SK-N-SH (cell line): ENCODE measurements around the gene FMN1. TPM values are rescaled to one million over a fixed set of nuclear protein-coding genes. Genes with fewer than 3 reads are reported as not detected.
A peak's percentile ranks its signal among the peaks of the same experiment; 100 is the strongest.

Experiments used
- CTCF ChIA-PET: fragments of 300-600, 350-600 bp; formaldehyde crosslinking; extraction: SDS; loops from one replicate; lab custom pipeline; 2021; lab: Yijun Ruan, JAX
- POLR2A ChIA-PET: fragments of 350-600 bp; sonication (Branson Sonifier 250); formaldehyde crosslinking; extraction: SDS; loops from one replicate; lab custom pipeline; 2020; ENCODE audit warnings: antibody characterized with exemption, inconsistent platforms; lab: Yijun Ruan, JAX
- DNase-seq: peaks from one replicate; pipeline ENCODE4 v3.0.0; 2012
- H2AFZ ChIP-seq: fragments of 200-600 bp; sonication (generic); 2 replicates; pipeline ENCODE4 v1.8.1; 2016; ENCODE audit warnings: antibody characterized with exemption, mild to moderate bottlenecking, low read depth
- H3F3A ChIP-seq: fragments of 200-600 bp; sonication (generic); replicated peaks from 2 replicates; pipeline ENCODE3; 2016; ENCODE audit warnings: antibody characterized with exemption, mild to moderate bottlenecking; ENCODE audit not compliant: insufficient read depth
- H3K27ac ChIP-seq, 2 experiments: fragments of 200-500 bp in 1 of 2; fragments of 200-600 bp in 1 of 2; sonication (Bioruptor generic) in 1 of 2; sonication (generic), shearing (Covaris generic) in 1 of 2; 2 replicates each; pipeline versions ENCODE4 v1.5.1 to v1.6.1; 2014 to 2016; ENCODE audit warnings: low read depth in 2 of 2, inconsistent platforms in 1 of 2, low read length in 1 of 2, mild to moderate bottlenecking in 1 of 2, mixed read lengths in 1 of 2
- H3K27me3 ChIP-seq: fragments of 200-600 bp; sonication (generic), shearing (Covaris generic); 2 replicates; pipeline ENCODE4 v1.6.1; 2016; ENCODE audit warnings: mixed run types; ENCODE audit not compliant: insufficient read depth
- H3K36me3 ChIP-seq, 2 experiments: fragments of 200-500 bp in 1 of 2; fragments of 200-600 bp in 1 of 2; sonication (Bioruptor generic) in 1 of 2; sonication (generic) in 1 of 2; replicated peaks in 1 of 2; 2 replicates each; pipeline versions ENCODE3 to v1.5.1; 2014 to 2016; ENCODE audit warnings: low read length in 1 of 2, mild to moderate bottlenecking in 1 of 2; ENCODE audit not compliant: insufficient read depth in 2 of 2, control insufficient read depth in 1 of 2
- H3K4me1 ChIP-seq, 2 experiments: fragments of 200-500 bp in 1 of 2; fragments of 200-600 bp in 1 of 2; sonication (Bioruptor generic) in 1 of 2; sonication (generic), shearing (Covaris generic) in 1 of 2; 2 replicates each; pipeline versions ENCODE4 v1.5.1 to v1.6.1; 2014 to 2016; ENCODE audit warnings: low read depth in 1 of 2, low read length in 1 of 2, mixed run types in 1 of 2; ENCODE audit not compliant: insufficient read depth in 2 of 2, control insufficient read depth in 1 of 2
- H3K4me2 ChIP-seq: fragments of 200-600 bp; sonication (generic), shearing (Covaris generic); 2 replicates; pipeline ENCODE4 v1.6.1; 2017; ENCODE audit warnings: mixed run types
- H3K4me3 ChIP-seq, 2 experiments: fragments of 200-500 bp in 1 of 2; fragments of 200-600 bp in 1 of 2; sonication (Bioruptor generic) in 1 of 2; sonication (generic), shearing (Covaris generic) in 1 of 2; 2 replicates each; pipeline versions ENCODE4 v1.5.1 to v1.8.1; 2014 to 2016; ENCODE audit warnings: low read depth in 2 of 2, inconsistent platforms in 1 of 2, low read length in 1 of 2, mild to moderate bottlenecking in 1 of 2, mixed read lengths in 1 of 2, moderate library complexity in 1 of 2
- H3K79me2 ChIP-seq: fragments of 200-600 bp; sonication (generic); 2 replicates; pipeline ENCODE4 v1.8.1; 2017; ENCODE audit warnings: mild to moderate bottlenecking; ENCODE audit not compliant: insufficient read depth
- H3K9ac ChIP-seq: fragments of 200-600 bp; sonication (generic); 2 replicates; pipeline ENCODE4 v1.6.1; 2017; ENCODE audit warnings: mixed run types
- H3K9me2 ChIP-seq: fragments of 200-600 bp; sonication (generic); 2 replicates; pipeline ENCODE4 v1.6.1; 2017; ENCODE audit warnings: mixed run types
- H3K9me3 ChIP-seq: fragments of 200-600 bp; sonication (generic); 2 replicates; pipeline ENCODE4 v1.6.1; 2017; ENCODE audit warnings: mixed run types, mild to moderate bottlenecking, moderate library complexity
- H4K20me1 ChIP-seq: fragments of 200-600 bp; sonication (generic); 2 replicates; pipeline ENCODE4 v1.6.1; 2017; ENCODE audit warnings: mild to moderate bottlenecking, mixed run types; ENCODE audit not compliant: insufficient read depth
- CHD2 ChIP-seq: fragments of 150-350 bp; IDR thresholded peaks from 2 replicates; pipeline ENCODE4 v1.6.1; 2018; ENCODE audit warnings: low read length; ENCODE audit not compliant: partially characterized antibody
- EZH2phosphoT487 ChIP-seq: fragments of 200-600 bp; sonication (generic); IDR thresholded peaks from 2 replicates; pipeline ENCODE4 v1.6.1; 2017; ENCODE audit warnings: low read depth, mixed run types, mild to moderate bottlenecking, antibody characterized with exemption, moderate library complexity, borderline replicate concordance
- FOSL2 ChIP-seq: IDR thresholded peaks from 2 replicates; pipeline ENCODE4 v1.4.0; 2012; ENCODE audit warnings: low read depth, mild to moderate bottlenecking, moderate library complexity, borderline replicate concordance
- FOXJ3 ChIP-seq: sonication (generic); formaldehyde crosslinking; IDR thresholded peaks from 2 replicates; pipeline ENCODE4 v1.5.1; 2020; ENCODE audit warnings: mild to moderate bottlenecking, missing genetic modification reagents
- FOXM1 ChIP-seq: IDR thresholded peaks from 2 replicates; pipeline ENCODE4 v1.4.0; 2012; ENCODE audit warnings: low read depth, mild to moderate bottlenecking
- GABPA ChIP-seq: IDR thresholded peaks from 2 replicates; pipeline ENCODE4 v1.4.0; 2012; ENCODE audit warnings: low read depth, mild to moderate bottlenecking
- MEF2A ChIP-seq: IDR thresholded peaks from 2 replicates; pipeline ENCODE4 v1.4.0; 2012; ENCODE audit warnings: low read depth, borderline replicate concordance
- MXI1 ChIP-seq: IDR thresholded peaks from 2 replicates; pipeline ENCODE4 v1.6.1; 2012; ENCODE audit warnings: mild to moderate bottlenecking, low read depth, low read length, improper control_type of control experiment
- RAD21 ChIP-seq: IDR thresholded peaks from 2 replicates; pipeline ENCODE4 v1.6.1; 2012; ENCODE audit warnings: mild to moderate bottlenecking, low read length
- SMC3 ChIP-seq: IDR thresholded peaks from 2 replicates; pipeline ENCODE4 v1.6.1; 2012; ENCODE audit warnings: low read depth, low read length, improper control_type of control experiment
- TAF1 ChIP-seq: IDR thresholded peaks from 2 replicates; pipeline ENCODE4 v1.6.1; 2012; ENCODE audit warnings: low read depth, mild to moderate bottlenecking, low read length, moderate library complexity, borderline replicate concordance
- TEAD4 ChIP-seq: IDR thresholded peaks from 2 replicates; pipeline ENCODE4 v1.4.0; 2012; ENCODE audit warnings: mild to moderate bottlenecking, borderline replicate concordance; ENCODE audit not compliant: insufficient read depth
- YY1 ChIP-seq: IDR thresholded peaks from 2 replicates; pipeline ENCODE4 v1.4.0; 2012; ENCODE audit warnings: low read depth, mild to moderate bottlenecking
- WGBS: methylation state at CpG from one replicate; pipeline ENCODE4 v1.1.6; 2017; ENCODE audit warnings: low lambda C conversion rate; 5-methylcytosine and 5-hydroxymethylcytosine counted together
- polyA plus RNA-seq, 3 experiments: library from polyadenylated mRNA; depleted of rRNA; stranded (reverse); fragments of >200 nt; gene quantifications; 2 replicates each; pipeline ENCODE4 v1.2.3, GENCODE V29; 2012
- TF ChIP-seq, protein P1 (sequence below): fragments of 150-350 bp; IDR thresholded peaks from 2 replicates; pipeline ENCODE4 v1.6.1; 2016; ENCODE audit warnings: mild to moderate bottlenecking, low read depth, low read length
- TF ChIP-seq, protein P2 (sequence below): IDR thresholded peaks from 2 replicates; pipeline ENCODE4 v1.4.0; 2012; ENCODE audit warnings: low read depth
- TF ChIP-seq, protein P3 (sequence below): IDR thresholded peaks from 2 replicates; pipeline ENCODE4; 2012
- TF ChIP-seq, protein P4 (sequence below): IDR thresholded peaks from 2 replicates; pipeline ENCODE4 v1.4.0; 2012; ENCODE audit warnings: low read depth, borderline replicate concordance

FMN1 gene
- polyA plus RNA-seq, 1 of the 3 experiments (the other 2 are of a cell fraction) = 9.1 TPM

DNA sequence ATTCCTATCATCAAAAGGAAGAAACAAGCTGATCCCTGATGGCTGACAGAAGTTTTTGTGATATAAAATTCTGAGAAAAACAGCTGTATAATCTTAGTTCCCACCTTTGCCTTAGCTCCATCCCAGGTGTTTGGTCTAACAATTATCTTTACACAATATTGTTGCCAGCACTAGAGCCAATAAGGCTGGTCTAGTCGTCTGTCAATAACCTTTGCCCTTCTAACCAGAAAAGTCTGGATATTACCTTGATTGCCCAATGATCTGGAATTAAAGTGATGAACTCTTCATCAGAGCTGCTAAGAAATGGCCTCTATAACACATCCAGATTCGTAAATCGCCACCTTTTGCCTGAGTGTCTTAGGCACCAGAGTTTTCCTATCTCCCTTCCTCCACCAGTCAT is 98.4 kb downstream of the FMN1 start:
- peak overlapping the region in 1 of 2 experiments; percentile 99; a peak in 2 of 4 replicates for H3K27ac ChIP-seq
- CTCF ChIA-PET = interaction anchor here (0.6 to 1.9 kb wide), 5 partner anchors 9 to 398 kb away, joined by 3 to 6 read pairs (median 3); no protein-coding TSS in a partner anchor
- no peaks in the 10 kb centered on the region for H3K27me3 ChIP-seq

DNA sequence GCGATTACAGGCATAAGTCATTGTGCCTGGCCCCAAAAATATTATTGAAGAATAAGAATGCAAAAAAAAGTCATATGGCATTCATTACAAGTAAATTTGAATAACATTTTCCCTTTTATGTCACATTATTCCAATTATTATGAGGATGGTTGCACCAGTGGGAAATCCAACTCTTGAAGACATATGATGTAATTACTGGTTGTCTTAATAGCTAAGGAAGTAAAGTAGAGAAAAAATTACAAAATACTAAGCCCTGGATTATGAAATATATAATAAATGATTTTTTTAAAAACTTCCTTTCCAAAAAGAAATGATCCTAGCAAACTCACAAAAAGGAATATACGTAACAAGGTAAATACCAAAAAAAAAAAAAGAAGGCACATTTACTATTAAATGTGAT is 98.9 kb downstream of the FMN1 start:
- TF ChIP-seq RAD21 = no peak
- TF ChIP-seq, protein P1, sequence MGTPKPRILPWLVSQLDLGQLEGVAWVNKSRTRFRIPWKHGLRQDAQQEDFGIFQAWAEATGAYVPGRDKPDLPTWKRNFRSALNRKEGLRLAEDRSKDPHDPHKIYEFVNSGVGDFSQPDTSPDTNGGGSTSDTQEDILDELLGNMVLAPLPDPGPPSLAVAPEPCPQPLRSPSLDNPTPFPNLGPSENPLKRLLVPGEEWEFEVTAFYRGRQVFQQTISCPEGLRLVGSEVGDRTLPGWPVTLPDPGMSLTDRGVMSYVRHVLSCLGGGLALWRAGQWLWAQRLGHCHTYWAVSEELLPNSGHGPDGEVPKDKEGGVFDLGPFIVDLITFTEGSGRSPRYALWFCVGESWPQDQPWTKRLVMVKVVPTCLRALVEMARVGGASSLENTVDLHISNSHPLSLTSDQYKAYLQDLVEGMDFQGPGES = no peak
- H3K9ac ChIP-seq = no peak overlapping the region
- CTCF ChIA-PET = interaction anchor here (0.6 to 1.9 kb wide), 5 partner anchors 9 to 634 kb away, joined by 3 to 6 read pairs (median 3); no protein-coding TSS in a partner anchor
- no peaks in the 10 kb centered on the region for H3K9me3 ChIP-seq
- peaks cover 96% of the 10 kb centered on the region for H3K79me2 ChIP-seq
- DNase-seq = no peak
- WGBS = 85% methylated on average over 2 of the region's 2 CpGs
- peaks cover 65% of the 10 kb centered on the region for H3F3A ChIP-seq
- H3K27ac ChIP-seq = peak overlapping the region in 1 of 2 experiments; percentile 99; a peak in 2 of 4 replicates
- no peaks in the 10 kb centered on the region for H4K20me1 ChIP-seq
- POLR2A ChIA-PET = no interaction called here
- no peak overlapping the region for H3K4me2 ChIP-seq
- H3K27me3 ChIP-seq = no peaks in the 10 kb centered on the region
- H3K9me2 ChIP-seq = no peaks in the 10 kb centered on the region
- peaks cover 0 to 3% of the 10 kb centered on the region in 2 experiments for H3K36me3 ChIP-seq
- H3K4me1 ChIP-seq = peaks cover 4 to 71% of the 10 kb centered on the region in 2 experiments
- no peak overlapping the region for H3K4me3 ChIP-seq
- H2AFZ ChIP-seq = no peak overlapping the region

More for the DNA sequence above, 98.4 kb downstream of the FMN1 start:
- H3K79me2 ChIP-seq = peaks cover 96% of the 10 kb centered on the region
- H2AFZ ChIP-seq = no peak overlapping the region
- H3K4me1 ChIP-seq = peaks cover 4 to 71% of the 10 kb centered on the region in 2 experiments
- POLR2A ChIA-PET = no interaction called here
- H3K4me3 ChIP-seq = no peak overlapping the region
- H3K9me3 ChIP-seq = no peaks in the 10 kb centered on the region
- no peak overlapping the region for H3K4me2 ChIP-seq
- H3F3A ChIP-seq = peaks cover 68% of the 10 kb centered on the region
- H4K20me1 ChIP-seq = no peaks in the 10 kb centered on the region
- no peaks in the 10 kb centered on the region for H3K9me2 ChIP-seq
- no peak overlapping the region for H3K9ac ChIP-seq
- WGBS = 89% methylated on average over 3 of the region's 3 CpGs
- peaks cover 0 to 3% of the 10 kb centered on the region in 2 experiments for H3K36me3 ChIP-seq
- DNase-seq = no peak
- TF ChIP-seq, protein P2, sequence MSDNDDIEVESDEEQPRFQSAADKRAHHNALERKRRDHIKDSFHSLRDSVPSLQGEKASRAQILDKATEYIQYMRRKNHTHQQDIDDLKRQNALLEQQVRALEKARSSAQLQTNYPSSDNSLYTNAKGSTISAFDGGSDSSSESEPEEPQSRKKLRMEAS = no peak
- TF ChIP-seq FOXJ3 (no peak), TEAD4 (no peak), FOXM1 (no peak), TAF1 (no peak), FOSL2 (no peak), EZH2phosphoT487 (no peak), MXI1 (no peak), CHD2 (no peak), GABPA (no peak), SMC3 (no peak), YY1 (no peak), MEF2A (no peak)
- TF ChIP-seq, protein P1 = no peak
- TF ChIP-seq, protein P3, sequence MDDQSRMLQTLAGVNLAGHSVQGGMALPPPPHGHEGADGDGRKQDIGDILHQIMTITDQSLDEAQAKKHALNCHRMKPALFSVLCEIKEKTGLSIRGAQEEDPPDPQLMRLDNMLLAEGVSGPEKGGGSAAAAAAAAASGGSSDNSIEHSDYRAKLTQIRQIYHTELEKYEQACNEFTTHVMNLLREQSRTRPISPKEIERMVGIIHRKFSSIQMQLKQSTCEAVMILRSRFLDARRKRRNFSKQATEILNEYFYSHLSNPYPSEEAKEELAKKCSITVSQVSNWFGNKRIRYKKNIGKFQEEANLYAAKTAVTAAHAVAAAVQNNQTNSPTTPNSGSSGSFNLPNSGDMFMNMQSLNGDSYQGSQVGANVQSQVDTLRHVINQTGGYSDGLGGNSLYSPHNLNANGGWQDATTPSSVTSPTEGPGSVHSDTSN = no peak
- TF ChIP-seq, protein P4, sequence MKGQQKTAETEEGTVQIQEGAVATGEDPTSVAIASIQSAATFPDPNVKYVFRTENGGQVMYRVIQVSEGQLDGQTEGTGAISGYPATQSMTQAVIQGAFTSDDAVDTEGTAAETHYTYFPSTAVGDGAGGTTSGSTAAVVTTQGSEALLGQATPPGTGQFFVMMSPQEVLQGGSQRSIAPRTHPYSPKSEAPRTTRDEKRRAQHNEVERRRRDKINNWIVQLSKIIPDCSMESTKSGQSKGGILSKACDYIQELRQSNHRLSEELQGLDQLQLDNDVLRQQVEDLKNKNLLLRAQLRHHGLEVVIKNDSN = no peak
- TF ChIP-seq, all 33 proteins: peak for 0
